ENCODE results near the gene NFU1.

GRCh38 chr2:69449906-69450305, 12.7 kb upstream of the NFU1 start:
- TF ChIP-seq FOXM1 (IDR thresholded peaks at IDR 0.05; ENCODE audit: low read depth) (no peak), FOXM1 (CRISPR knock-in tag; IDR thresholded peaks at IDR 0.05; ENCODE audit: low read depth) (no peak), ZNF212 (CRISPR knock-in tag; IDR thresholded peaks at IDR 0.05) (no peak), YBX1 (IDR thresholded peaks at IDR 0.05) (no peak), ESRRA (IDR thresholded peaks at IDR 0.05; ENCODE audit: borderline replicate concordance, low read depth) (no peak)

Data from K562 (cell line).